ENCODE data around the gene IVL. TPM values are rescaled to one million over a fixed set of nuclear protein-coding genes. Genes with fewer than 3 reads are reported as not detected.

IVL gene, protein sequence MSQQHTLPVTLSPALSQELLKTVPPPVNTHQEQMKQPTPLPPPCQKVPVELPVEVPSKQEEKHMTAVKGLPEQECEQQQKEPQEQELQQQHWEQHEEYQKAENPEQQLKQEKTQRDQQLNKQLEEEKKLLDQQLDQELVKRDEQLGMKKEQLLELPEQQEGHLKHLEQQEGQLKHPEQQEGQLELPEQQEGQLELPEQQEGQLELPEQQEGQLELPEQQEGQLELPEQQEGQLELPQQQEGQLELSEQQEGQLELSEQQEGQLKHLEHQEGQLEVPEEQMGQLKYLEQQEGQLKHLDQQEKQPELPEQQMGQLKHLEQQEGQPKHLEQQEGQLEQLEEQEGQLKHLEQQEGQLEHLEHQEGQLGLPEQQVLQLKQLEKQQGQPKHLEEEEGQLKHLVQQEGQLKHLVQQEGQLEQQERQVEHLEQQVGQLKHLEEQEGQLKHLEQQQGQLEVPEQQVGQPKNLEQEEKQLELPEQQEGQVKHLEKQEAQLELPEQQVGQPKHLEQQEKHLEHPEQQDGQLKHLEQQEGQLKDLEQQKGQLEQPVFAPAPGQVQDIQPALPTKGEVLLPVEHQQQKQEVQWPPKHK
- total RNA-seq (not detected in 2 replicates), polyA plus RNA-seq (not detected in 2 replicates), polyA minus RNA-seq (not detected in 2 replicates), Bru-seq, nascent RNA (not detected), BruChase-seq, experiment 1, labeled RNA remaining after a 6-hour chase (not detected), BruChase-seq, experiment 2, labeled RNA remaining after a 2-hour chase (not detected)
- not detected in 2 replicates for polyA plus RNA-seq (2011; cell fraction: cytosol; rRNA removed)
- polyA plus RNA-seq (2011; cell fraction: nucleus; rRNA removed): not detected in 2 replicates
- not detected in 2 replicates for polyA plus RNA-seq (2012)
- polyA minus RNA-seq (2011; cell fraction: cytosol; rRNA and poly(A)+ RNA removed): not detected
- polyA minus RNA-seq (2011; cell fraction: nucleus; rRNA and poly(A)+ RNA removed): not detected in 2 replicates
- long read RNA-seq: 0 reads

DNA sequence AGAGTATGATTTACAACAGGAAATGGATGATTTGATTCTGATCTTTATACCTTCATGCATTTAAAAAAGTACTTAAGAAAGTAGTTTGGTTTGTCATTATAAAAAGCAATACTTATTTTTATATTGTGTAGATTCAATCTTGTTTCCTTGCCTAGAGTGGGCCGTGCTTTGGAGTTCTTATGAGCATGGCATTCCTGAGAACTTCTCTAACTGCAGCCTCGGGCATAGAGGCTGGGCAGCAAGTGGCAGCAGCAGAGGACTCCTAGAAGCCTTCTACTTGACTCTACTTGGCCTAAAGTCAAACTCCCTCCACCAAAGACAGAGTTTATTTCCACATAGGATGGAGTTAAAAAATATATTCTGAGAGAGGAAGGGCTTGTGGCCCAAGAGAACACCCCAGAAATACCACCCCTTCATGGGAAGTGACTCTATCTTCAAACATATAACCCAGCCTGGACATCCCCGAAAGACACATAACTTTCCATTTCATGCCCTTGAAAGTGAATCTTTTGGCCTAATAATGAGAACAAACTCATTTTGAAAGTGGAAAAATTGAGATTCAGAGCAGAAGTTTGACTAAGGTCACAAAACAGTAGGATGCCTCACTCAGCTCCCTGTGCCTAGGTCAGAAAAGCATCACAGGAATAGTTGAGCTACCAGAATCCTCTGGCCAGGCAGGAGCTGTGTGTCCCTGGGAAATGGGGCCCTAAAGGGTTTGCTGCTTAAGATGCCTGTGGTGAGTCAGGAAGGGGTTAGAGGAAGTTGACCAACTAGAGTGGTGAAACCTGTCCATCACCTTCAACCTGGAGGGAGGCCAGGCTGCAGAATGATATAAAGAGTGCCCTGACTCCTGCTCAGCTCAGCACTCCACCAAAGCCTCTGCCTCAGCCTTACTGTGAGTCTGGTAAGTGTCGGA, at the start of gene IVL:
Gene IVL, plus strand, starts transcription at position 861 of the 916 bp plus-strand sequence. CDS start 1,252 bp downstream, outside the sequence.
- Histone ChIP-seq H3K79me2 (ENCODE audit: control insufficient read depth, insufficient read depth, low read length) (no peaks in the 10 kb centered on the region), H3K9ac (replicated peaks; ENCODE audit: extremely low read depth, insufficient read depth, low read length) (no peak within 1 kb of the TSS), H3K4me3 (replicated peaks in 1 of 3; ENCODE audit: insufficient read depth in 1 of 3, low read depth in 1 of 3, low read length in 3 of 3) (no peak within 1 kb of the TSS), H4K20me1 (replicated peaks; ENCODE audit: control insufficient read depth, extremely low read depth, insufficient read depth, low read length) (no peaks in the 10 kb centered on the region), H3K4me1 (ENCODE audit: control insufficient read depth, extremely low read depth, insufficient read depth, low read length) (no peaks in the 10 kb centered on the region), H3K9me3 (replicated peaks; ENCODE audit: control insufficient read depth, insufficient read depth, low read length) (no peaks in the 10 kb centered on the region), H3K27ac (ENCODE audit: insufficient read depth, low read depth, low read length) (no peak within 1 kb of the TSS), H3K4me2 (ENCODE audit: insufficient read depth, low read length) (no peak within 1 kb of the TSS), H2AFZ (ENCODE audit: low read depth, low read length) (no peak within 1 kb of the TSS), H3K36me3 (ENCODE audit: control insufficient read depth in 2 of 2, extremely low read depth in 1 of 2, insufficient read depth in 2 of 2, low read length in 2 of 2) (no peaks in the 10 kb centered on the region), H3K9me1 (replicated peaks; ENCODE audit: control insufficient read depth, extremely low read depth, insufficient read depth, low read length) (no peaks in the 10 kb centered on the region), H3K27me3 (ENCODE audit: control insufficient read depth in 2 of 2, insufficient read depth in 2 of 2, low read length in 2 of 2) (no peaks in the 10 kb centered on the region)
- intact Hi-C loops (cut with micrococcal nuclease) (no loop called here), dilution Hi-C loops (cut with MboI; ENCODE audit: extremely low pct_ligation_motif_present, low sequenced_read_pairs) (no loop called here)
- no TSS peak for BruUV-seq (replicated peaks)
- no peak for TF ChIP-seq MYC (IDR thresholded peaks at IDR 0.05; ENCODE audit: low read depth, low read length)
- TF ChIP-seq GATA2 (IDR thresholded peaks at IDR 0.05; ENCODE audit: insufficient read depth, insufficient read length, low read depth, low read length): no peak
- TF ChIP-seq, protein P1, sequence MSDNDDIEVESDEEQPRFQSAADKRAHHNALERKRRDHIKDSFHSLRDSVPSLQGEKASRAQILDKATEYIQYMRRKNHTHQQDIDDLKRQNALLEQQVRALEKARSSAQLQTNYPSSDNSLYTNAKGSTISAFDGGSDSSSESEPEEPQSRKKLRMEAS (IDR thresholded peaks at IDR 0.05; ENCODE audit: insufficient read depth, insufficient read length): no peak
- TF ChIP-seq FOS (IDR thresholded peaks at IDR 0.05; ENCODE audit: borderline replicate concordance, insufficient read depth, low read length): no peak
- no peak for TF ChIP-seq POLR2A (IDR thresholded peaks at IDR 0.05; ENCODE audit: low read depth, low read length)
- no peak for TF ChIP-seq EZH2 (IDR thresholded peaks at IDR 0.05; ENCODE audit: borderline replicate concordance, low read depth, low read length, severe bottlenecking)
- POLR2A ChIA-PET: no interaction called here
- FAIRE-seq (no peak), DNase-seq (ENCODE audit: low read depth, low spot score) (no peak)
- CTCF ChIA-PET: no interaction called here

Measured in endothelial cell of umbilical vein (primary cell).